SK-N-SH (cell line): ENCODE measurements around the gene RAB30.

Source experiments
- CTCF ChIP-seq: fragments of 200-600 bp; sonication (generic); IDR thresholded peaks from 2 replicates; pipeline ENCODE4 v1.6.1; 2017; ENCODE audit warnings: antibody characterized with exemption, mild to moderate bottlenecking, moderate library complexity
- EP300 ChIP-seq, 2 experiments: IDR thresholded peaks; 2 replicates each; pipeline versions ENCODE4 v1.4.0 to v1.6.1; 2012; ENCODE audit warnings: borderline replicate concordance in 1 of 2, low read depth in 1 of 2, low read length in 1 of 2
- EZH2phosphoT487 ChIP-seq: fragments of 200-600 bp; sonication (generic); IDR thresholded peaks from 2 replicates; pipeline ENCODE4 v1.6.1; 2017; ENCODE audit warnings: low read depth, mixed run types, mild to moderate bottlenecking, antibody characterized with exemption, moderate library complexity, borderline replicate concordance
- JUND ChIP-seq: IDR thresholded peaks from 2 replicates; pipeline ENCODE4 v1.4.0; 2012
- NRF1 ChIP-seq: IDR thresholded peaks from 2 replicates; pipeline ENCODE4 v1.6.1; 2012; ENCODE audit warnings: low read depth, mild to moderate bottlenecking, low read length
- POLR2AphosphoS5 ChIP-seq: IDR thresholded peaks from 2 replicates; pipeline ENCODE4 v1.6.1; 2012; ENCODE audit warnings: low read depth, low read length
- RAD21 ChIP-seq: IDR thresholded peaks from 2 replicates; pipeline ENCODE4 v1.6.1; 2012; ENCODE audit warnings: mild to moderate bottlenecking, low read length
- RCOR1 ChIP-seq: fragments of 150-350 bp; IDR thresholded peaks from 2 replicates; pipeline ENCODE4 v1.6.1; 2017; ENCODE audit warnings: antibody characterized with exemption, low read length
- REST ChIP-seq: IDR thresholded peaks from 2 replicates; pipeline ENCODE4 v1.6.1; 2012; ENCODE audit warnings: mild to moderate bottlenecking, low read depth, low read length, moderate library complexity
- USF2 ChIP-seq: fragments of 150-350 bp; IDR thresholded peaks from 2 replicates; pipeline ENCODE4 v1.6.1; 2017; ENCODE audit warnings: antibody characterized with exemption, low read length, low read depth, borderline replicate concordance
- YY1 ChIP-seq: IDR thresholded peaks from 2 replicates; pipeline ENCODE4 v1.4.0; 2012; ENCODE audit warnings: low read depth, mild to moderate bottlenecking

GRCh38 chr11:82929121-82929520, 142.6 kb downstream of the RAB30 start:
- TF ChIP-seq EZH2phosphoT487: no peak
- no peak for TF ChIP-seq CTCF
- no peak for TF ChIP-seq USF2
- TF ChIP-seq YY1: no peak
- no peak for TF ChIP-seq REST
- no peak for TF ChIP-seq RAD21
- no peak for TF ChIP-seq JUND
- no peak for TF ChIP-seq RCOR1
- TF ChIP-seq EP300 (IDR thresholded peaks at IDR 0.05; ENCODE audit: borderline replicate concordance in 1 of 2, low read depth in 1 of 2, low read length in 1 of 2): no peak
- TF ChIP-seq NRF1: no peak
- no peak for TF ChIP-seq POLR2AphosphoS5
